Neural progenitor cell (in vitro differentiated cells): ENCODE results near the gene GADD45B.

ENCODE experiments used
- EZH2 ChIP-seq: fragments of 200-600 bp; sonication (generic); IDR thresholded peaks from 2 replicates; pipeline ENCODE4 v1.6.1; 2017; ENCODE audit warnings: antibody characterized with exemption, mild to moderate bottlenecking, moderate library complexity
- EZH2phosphoT487 ChIP-seq: fragments of 200-600 bp; sonication (generic); IDR thresholded peaks from 2 replicates; pipeline ENCODE4 v1.6.1; 2017; ENCODE audit warnings: antibody characterized with exemption
- TF ChIP-seq, protein P1 (sequence below): fragments of 200-600 bp; sonication (generic); IDR thresholded peaks from 2 replicates; pipeline ENCODE4 v1.5.1; 2017; ENCODE audit warnings: antibody characterized with exemption, mild to moderate bottlenecking

- TF ChIP-seq, protein P1, sequence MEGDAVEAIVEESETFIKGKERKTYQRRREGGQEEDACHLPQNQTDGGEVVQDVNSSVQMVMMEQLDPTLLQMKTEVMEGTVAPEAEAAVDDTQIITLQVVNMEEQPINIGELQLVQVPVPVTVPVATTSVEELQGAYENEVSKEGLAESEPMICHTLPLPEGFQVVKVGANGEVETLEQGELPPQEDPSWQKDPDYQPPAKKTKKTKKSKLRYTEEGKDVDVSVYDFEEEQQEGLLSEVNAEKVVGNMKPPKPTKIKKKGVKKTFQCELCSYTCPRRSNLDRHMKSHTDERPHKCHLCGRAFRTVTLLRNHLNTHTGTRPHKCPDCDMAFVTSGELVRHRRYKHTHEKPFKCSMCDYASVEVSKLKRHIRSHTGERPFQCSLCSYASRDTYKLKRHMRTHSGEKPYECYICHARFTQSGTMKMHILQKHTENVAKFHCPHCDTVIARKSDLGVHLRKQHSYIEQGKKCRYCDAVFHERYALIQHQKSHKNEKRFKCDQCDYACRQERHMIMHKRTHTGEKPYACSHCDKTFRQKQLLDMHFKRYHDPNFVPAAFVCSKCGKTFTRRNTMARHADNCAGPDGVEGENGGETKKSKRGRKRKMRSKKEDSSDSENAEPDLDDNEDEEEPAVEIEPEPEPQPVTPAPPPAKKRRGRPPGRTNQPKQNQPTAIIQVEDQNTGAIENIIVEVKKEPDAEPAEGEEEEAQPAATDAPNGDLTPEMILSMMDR, result no peak
- no peak for TF ChIP-seq EZH2phosphoT487
- TF ChIP-seq EZH2, result no peak
Measured at GRCh38 chr19:2527686-2528085, 51.8 kb downstream of the GADD45B start.
